H1 (cell line): ENCODE measurements around the gene AP1G2. TPM values are rescaled to one million over a fixed set of nuclear protein-coding genes. Genes with fewer than 3 reads are reported as not detected.

Experiments used
- BCL11A ChIP-seq, 2 experiments: IDR thresholded peaks; one replicate each; pipeline ENCODE4 v1.6.1; 2011; ENCODE audit warnings: low read depth in 2 of 2, low read length in 2 of 2, mild to moderate bottlenecking in 2 of 2
- EZH2 ChIP-seq: fragments of 200-600 bp; sonication (generic); IDR thresholded peaks from 2 replicates; pipeline ENCODE4 v1.7.1; 2012; ENCODE audit warnings: low read depth, mild to moderate bottlenecking, moderate library complexity, low read length, inconsistent platforms; ENCODE audit not compliant: severe bottlenecking
- KDM4A ChIP-seq: IDR thresholded peaks from one replicate; pipeline ENCODE4 v1.7.1; 2012; ENCODE audit warnings: low read depth, mild to moderate bottlenecking, moderate library complexity, low read length, inconsistent platforms; ENCODE audit not compliant: severe bottlenecking
- NRF1 ChIP-seq: IDR thresholded peaks from 2 replicates; pipeline ENCODE4 v1.6.1; 2011; ENCODE audit warnings: mild to moderate bottlenecking, low read depth, low read length, improper control_type of control experiment
- POLR2AphosphoS5 ChIP-seq: IDR thresholded peaks from 2 replicates; pipeline ENCODE4 v1.6.1; 2011; ENCODE audit warnings: low read depth, low read length
- RAD21 ChIP-seq, 2 experiments: IDR thresholded peaks in 1 of 2; conservative IDR thresholded peaks in 1 of 2; 2 replicates each; pipeline ENCODE4 v1.6.1; 2011; ENCODE audit warnings: low read depth in 2 of 2, low read length in 2 of 2, improper control_type of control experiment in 1 of 2, inconsistent platforms in 1 of 2, mild to moderate bottlenecking in 1 of 2, moderate library complexity in 1 of 2
- SIN3A ChIP-seq, 2 experiments: IDR thresholded peaks in 1 of 2; conservative IDR thresholded peaks in 1 of 2; 2 replicates each; pipeline ENCODE4 v1.6.1; 2011 to 2012; ENCODE audit warnings: low read length in 2 of 2, improper control_type of control experiment in 1 of 2, low read depth in 1 of 2, mild to moderate bottlenecking in 1 of 2
- SP1 ChIP-seq: IDR thresholded peaks from 2 replicates; pipeline ENCODE4 v1.6.1; 2011; ENCODE audit warnings: low read depth, low read length
- SUZ12 ChIP-seq: fragments of 200-600 bp; sonication (generic); IDR thresholded peaks from 2 replicates; pipeline ENCODE4 v1.6.1; 2012; ENCODE audit warnings: mild to moderate bottlenecking, inconsistent platforms, low read length, moderate library complexity, mixed read lengths
- polyA plus RNA-seq, 7 experiments: library from polyadenylated mRNA; depleted of rRNA in 3 of 7; stranded (reverse) in 5 of 7; unstranded in 2 of 7; fragments of >200 nt in 5 of 7; fragments of 200-250 nt in 2 of 7; gene quantifications; 1 replicate in 5 of 7; 2 replicates in 1 of 7; 4 replicates in 1 of 7; pipeline versions ENCODE4 v1.2.1 to v1.2.3, GENCODE V29; 2011 to 2013; ENCODE audit warnings: missing spikeins in 2 of 7, mixed read lengths in 2 of 7
- total RNA-seq: library from RNA; stranded (reverse); fragmentation: NEBNext Ultra II Directional; extraction: Animal tissue kit (Norgen Biotek cat#: 25700); gene quantifications from 2 replicates; pipeline ENCODE4 v1.2.1, GENCODE V29; 2021
- TF ChIP-seq, protein P1 (sequence below): IDR thresholded peaks from 2 replicates; pipeline ENCODE4 v1.6.1; 2012; ENCODE audit warnings: inconsistent platforms

AP1G2 gene
- total and polyA plus RNA-seq, 2 of the 8 experiments (the other 6 are each of a cell fraction or from before 2014, with no cell fraction given), result 70.9 to 134 TPM

DNA sequence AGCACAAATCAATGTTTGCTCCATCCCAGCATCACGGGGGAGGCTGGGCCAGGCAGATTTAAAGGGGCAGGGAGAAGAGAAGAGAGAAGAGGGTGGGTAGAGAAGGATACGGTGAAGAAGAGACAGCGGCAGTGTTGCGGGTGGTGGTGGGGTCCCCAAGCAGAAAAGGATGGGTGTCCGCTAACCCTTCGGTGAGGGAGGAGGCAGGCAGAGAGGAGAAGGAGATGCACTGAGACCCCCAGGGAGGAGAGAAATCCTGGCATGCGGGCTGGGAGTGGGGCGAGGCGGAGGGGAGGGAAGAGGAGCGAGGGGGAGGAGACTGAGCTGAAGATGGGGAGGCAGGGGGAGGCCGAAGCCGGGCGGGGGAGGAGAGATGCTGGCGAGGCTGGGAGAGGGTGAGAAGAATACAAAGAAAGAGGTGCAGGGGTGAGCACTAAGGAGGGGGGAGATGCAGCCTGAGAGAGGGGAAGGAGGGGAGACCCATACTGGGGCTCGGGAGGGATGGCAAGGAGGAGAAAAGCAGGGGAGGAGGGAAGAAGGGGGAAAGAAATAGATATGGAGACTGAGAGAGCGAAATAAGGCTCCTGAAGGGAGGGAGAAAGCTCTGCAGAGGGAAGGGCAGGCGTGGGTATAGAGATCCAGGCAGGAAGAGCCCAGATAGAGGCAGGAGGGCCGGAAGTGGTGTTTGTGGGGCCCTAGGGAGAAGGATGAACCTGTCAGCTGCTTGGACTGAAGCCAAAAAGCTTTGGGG, 11.1 kb upstream of the AP1G2 start, which contains the start of gene JPH4 (continued):
- no peak for TF ChIP-seq RAD21 (IDR thresholded peaks at IDR 0.05 in 1 of 2, conservative IDR thresholded peaks at IDR 0.05 in 1 of 2; ENCODE audit: low read depth in 2 of 2, low read length in 2 of 2)
- TF ChIP-seq EZH2, result no peak
- TF ChIP-seq, protein P1, sequence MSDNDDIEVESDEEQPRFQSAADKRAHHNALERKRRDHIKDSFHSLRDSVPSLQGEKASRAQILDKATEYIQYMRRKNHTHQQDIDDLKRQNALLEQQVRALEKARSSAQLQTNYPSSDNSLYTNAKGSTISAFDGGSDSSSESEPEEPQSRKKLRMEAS, result peak; percentile 53
- TF ChIP-seq POLR2AphosphoS5, result no peak
- no peak for TF ChIP-seq BCL11A (IDR thresholded peaks at IDR 0.05; ENCODE audit: low read depth in 2 of 2, low read length in 2 of 2)
- no peak for TF ChIP-seq SUZ12
- 0 out of 4 replicates have a peak, but pooled peaks of 1 of the 2 experiments have one; percentile 18 for TF ChIP-seq SIN3A (conservative IDR thresholded peaks at IDR 0.05 in 1 of 2, IDR thresholded peaks at IDR 0.05 in 1 of 2; ENCODE audit: low read depth in 1 of 2, low read length in 2 of 2)
- peak; percentile 58; the same call in 1 of the 2 replicates for TF ChIP-seq SP1
- no peak for TF ChIP-seq NRF1
- no peak for TF ChIP-seq KDM4A
